ENCODE measurements around the gene GSTM4.
"Not testable (repeated sequence)": the region's sequence is repeated elsewhere in the genome, so short reads cannot be mapped to it uniquely, and the experiment has no call there.

GSTM4 gene

GRCh38 chr1:109687641-109688499 lies 32.0 kb downstream of the GSTM4 start, which contains the start of gene GSTM1:
TSS of gene GSTM1 (plus strand) at chr1:109687817. CDS start at chr1:109687874, 57 bp downstream.
- Histone ChIP-seq H4K20me1 (ENCODE audit: insufficient read depth) (no peaks in the 10 kb centered on the region), H3K27me3 (ENCODE audit: insufficient read depth, low read depth) (no peaks in the 10 kb centered on the region), H3K9ac (no peak within 1 kb of the TSS), H3K79me2 (ENCODE audit: insufficient read depth, low read depth) (no peaks in the 10 kb centered on the region), H3K4me2 (no peak within 1 kb of the TSS), H2AFZ (ENCODE audit: low read depth) (no peak within 1 kb of the TSS), H3K27ac (no peak within 1 kb of the TSS), H3K4me1 (ENCODE audit: low read depth, poor library complexity, severe bottlenecking) (no peaks in the 10 kb centered on the region), H3K36me3 (ENCODE audit: insufficient read depth) (no peaks in the 10 kb centered on the region), H3K4me3 (IDR thresholded peaks at IDR 0.05; ENCODE audit: insufficient read depth, low read depth, low read length) (no peak within 1 kb of the TSS)
- no peak for TF ChIP-seq CTCF (conservative IDR thresholded peaks at IDR 0.05; ENCODE audit: low read depth, low read length)

GRCh38 chr1:109689844-109690405 lies 34.0 kb downstream of the GSTM4 start:
- H2AFZ ChIP-seq (ENCODE audit: low read depth): no peak overlapping the region
- no peak for TF ChIP-seq CTCF (conservative IDR thresholded peaks at IDR 0.05; ENCODE audit: low read depth, low read length)
- no peaks in the 10 kb centered on the region for H4K20me1 ChIP-seq (ENCODE audit: insufficient read depth)
- no peak overlapping the region for H3K27ac ChIP-seq
- no peak overlapping the region for H3K9ac ChIP-seq
- H3K4me2 ChIP-seq: no peak overlapping the region
- no peaks in the 10 kb centered on the region for H3K4me1 ChIP-seq (ENCODE audit: low read depth, poor library complexity, severe bottlenecking)
- H3K36me3 ChIP-seq (ENCODE audit: insufficient read depth): no peaks in the 10 kb centered on the region
- no peaks in the 10 kb centered on the region for H3K79me2 ChIP-seq (ENCODE audit: insufficient read depth, low read depth)
- H3K27me3 ChIP-seq (ENCODE audit: insufficient read depth, low read depth): no peaks in the 10 kb centered on the region
- H3K4me3 ChIP-seq (IDR thresholded peaks at IDR 0.05; ENCODE audit: insufficient read depth, low read depth, low read length): no peak overlapping the region

- Histone ChIP-seq H3K4me1 (ENCODE audit: low read depth, poor library complexity, severe bottlenecking) (no peaks in the 10 kb centered on the region), H3K4me3 (IDR thresholded peaks at IDR 0.05; ENCODE audit: insufficient read depth, low read depth, low read length) (no peak overlapping the region)
- no peak for TF ChIP-seq CTCF (conservative IDR thresholded peaks at IDR 0.05; ENCODE audit: low read depth, low read length)
Observed at GRCh38 chr1:109691759-109692158, 35.9 kb downstream of the GSTM4 start.

GRCh38 chr1:109694400-109694799 lies 38.5 kb downstream of the GSTM4 start:
- H3K4me3 ChIP-seq (IDR thresholded peaks at IDR 0.05; ENCODE audit: insufficient read depth, low read depth, low read length); H3K27ac ChIP-seq; H3K4me2 ChIP-seq; H3K36me3 ChIP-seq (ENCODE audit: insufficient read depth); H2AFZ ChIP-seq (ENCODE audit: low read depth); H3K4me1 ChIP-seq (ENCODE audit: low read depth, poor library complexity, severe bottlenecking); H3K79me2 ChIP-seq (ENCODE audit: insufficient read depth, low read depth); H3K9ac ChIP-seq; H4K20me1 ChIP-seq (ENCODE audit: insufficient read depth); H3K27me3 ChIP-seq (ENCODE audit: insufficient read depth, low read depth): not testable (repeated sequence)

More at GRCh38 chr1:109691759-109692158, 35.9 kb downstream of the GSTM4 start:
- H3K79me2 ChIP-seq (ENCODE audit: insufficient read depth, low read depth): no peaks in the 10 kb centered on the region
- H4K20me1 ChIP-seq (ENCODE audit: insufficient read depth): no peaks in the 10 kb centered on the region
- H3K4me2 ChIP-seq: no peak overlapping the region
- H3K27me3 ChIP-seq (ENCODE audit: insufficient read depth, low read depth): no peaks in the 10 kb centered on the region
- H3K27ac ChIP-seq: no peak overlapping the region
- no peak overlapping the region for H3K9ac ChIP-seq
- no peak overlapping the region for H2AFZ ChIP-seq (ENCODE audit: low read depth)
- no peaks in the 10 kb centered on the region for H3K36me3 ChIP-seq (ENCODE audit: insufficient read depth)

GRCh38 chr1:109695138-109695537 lies 39.2 kb downstream of the GSTM4 start:
- H3K4me3 ChIP-seq (IDR thresholded peaks at IDR 0.05; ENCODE audit: insufficient read depth, low read depth, low read length); H3K9ac ChIP-seq; H3K4me2 ChIP-seq; H3K27ac ChIP-seq; H3K36me3 ChIP-seq (ENCODE audit: insufficient read depth); H3K27me3 ChIP-seq (ENCODE audit: insufficient read depth, low read depth); H3K79me2 ChIP-seq (ENCODE audit: insufficient read depth, low read depth); H2AFZ ChIP-seq (ENCODE audit: low read depth); H4K20me1 ChIP-seq (ENCODE audit: insufficient read depth); H3K4me1 ChIP-seq (ENCODE audit: low read depth, poor library complexity, severe bottlenecking): not testable (repeated sequence)
